ENCODE data around the gene SHOC2. TPM values are rescaled to one million over a fixed set of nuclear protein-coding genes. Genes with fewer than 3 reads are reported as not detected.

SHOC2 gene
- total RNA-seq (2014; rRNA removed; shearing (Covaris generic); ENCODE audit: low replicate concordance): 10.4 and 30.8 TPM in 2 replicates

- Histone ChIP-seq H4K20me1 (ENCODE audit: insufficient read depth, low read depth, low read length) (peaks cover 32% of the 10 kb centered on the region), H3K36me3 (ENCODE audit: insufficient read depth, low read length) (no peaks in the 10 kb centered on the region), H3K9me3 (ENCODE audit: low read length) (no peaks in the 10 kb centered on the region), H3K27me3 (ENCODE audit: low read length) (no peaks in the 10 kb centered on the region), H3K79me2 (ENCODE audit: low read length) (peaks cover 26% of the 10 kb centered on the region), H3K4me1 (ENCODE audit: low read length) (peaks cover 32% of the 10 kb centered on the region), H3K27ac (ENCODE audit: low read length) (peak within 1 kb of the TSS; percentile 94), H3K4me2 (ENCODE audit: low read depth, low read length, poor library complexity, severe bottlenecking) (peak within 1 kb of the TSS; percentile 93), H3K4me3 (ENCODE audit: low read length) (peak within 1 kb of the TSS; percentile 90), H2AFZ (ENCODE audit: low read length) (peak within 1 kb of the TSS; percentile 86), H3K9me2 (replicated peaks; ENCODE audit: insufficient read depth, low read length) (no peaks in the 10 kb centered on the region), H3K9ac (ENCODE audit: low read length) (peak within 1 kb of the TSS; percentile 92)
- DNase-seq: peak; percentile 100
Measured at GRCh38 chr10:110919349-110919931, at the start of gene SHOC2. Gene SHOC2, plus strand, starts transcription at chr10:110919604. Its CDS starts 44,755 bp downstream, at chr10:110964359.

- no peaks in the 10 kb centered on the region for H4K20me1 ChIP-seq (ENCODE audit: insufficient read depth, low read depth, low read length)
- H2AFZ ChIP-seq (ENCODE audit: low read length): peak overlapping the region; percentile 50; the same call in 1 of the 2 replicates
- peak overlapping the region; percentile 86; the same call in 1 of the 2 replicates for H3K27ac ChIP-seq (ENCODE audit: low read length)
- H3K4me2 ChIP-seq (ENCODE audit: low read depth, low read length, poor library complexity, severe bottlenecking): peak overlapping the region; percentile 95
- H3K9ac ChIP-seq (ENCODE audit: low read length): peak overlapping the region; percentile 83
- H3K36me3 ChIP-seq (ENCODE audit: insufficient read depth, low read length): 0 out of 2 replicates have a peak, but pooled peaks cover 2% of the 10 kb centered on the region
- peaks cover 75% of the 10 kb centered on the region for H3K4me1 ChIP-seq (ENCODE audit: low read length)
- peak overlapping the region; percentile 67 for H3K4me3 ChIP-seq (ENCODE audit: low read length)
- peaks cover 30% of the 10 kb centered on the region for H3K79me2 ChIP-seq (ENCODE audit: low read length)
- H3K9me3 ChIP-seq (ENCODE audit: low read length): no peaks in the 10 kb centered on the region
- no peaks in the 10 kb centered on the region for H3K27me3 ChIP-seq (ENCODE audit: low read length)
- no peak for DNase-seq
- no peaks in the 10 kb centered on the region for H3K9me2 ChIP-seq (replicated peaks; ENCODE audit: insufficient read depth, low read length)
Measured at GRCh38 chr10:110870823-110871297, 48.5 kb upstream of the SHOC2 start.

GRCh38 chr10:110871298-110872084 lies 47.9 kb upstream of the SHOC2 start, which contains the start of gene PDCD4:
Gene PDCD4, plus strand, starts transcription at chr10:110871928. Its CDS starts 4,100 bp downstream, at chr10:110876028.
- no peaks in the 10 kb centered on the region for H4K20me1 ChIP-seq (ENCODE audit: insufficient read depth, low read depth, low read length)
- peak within 1 kb of the TSS; percentile 86 for H3K27ac ChIP-seq (ENCODE audit: low read length)
- H3K79me2 ChIP-seq (ENCODE audit: low read length): peaks cover 37% of the 10 kb centered on the region
- H2AFZ ChIP-seq (ENCODE audit: low read length): peak within 1 kb of the TSS; percentile 56
- H3K4me1 ChIP-seq (ENCODE audit: low read length): peaks cover 68% of the 10 kb centered on the region
- peak within 1 kb of the TSS; percentile 95 for H3K4me2 ChIP-seq (ENCODE audit: low read depth, low read length, poor library complexity, severe bottlenecking)
- H3K27me3 ChIP-seq (ENCODE audit: low read length): no peaks in the 10 kb centered on the region
- peak within 1 kb of the TSS; percentile 67 for H3K4me3 ChIP-seq (ENCODE audit: low read length)
- DNase-seq: peak; percentile 97
- H3K9me2 ChIP-seq (replicated peaks; ENCODE audit: insufficient read depth, low read length): no peaks in the 10 kb centered on the region
- no peaks in the 10 kb centered on the region for H3K9me3 ChIP-seq (ENCODE audit: low read length)
- peak within 1 kb of the TSS; percentile 83 for H3K9ac ChIP-seq (ENCODE audit: low read length)
- peaks cover 6% of the 10 kb centered on the region; the same call in 1 of the 2 replicates for H3K36me3 ChIP-seq (ENCODE audit: insufficient read depth, low read length)

- peak overlapping the region; percentile 83 for H3K9ac ChIP-seq (ENCODE audit: low read length)
- H3K27ac ChIP-seq (ENCODE audit: low read length): peak overlapping the region; percentile 86
- no peaks in the 10 kb centered on the region for H3K27me3 ChIP-seq (ENCODE audit: low read length)
- H2AFZ ChIP-seq (ENCODE audit: low read length): peak overlapping the region; percentile 56; the same call in 1 of the 2 replicates
- H3K9me2 ChIP-seq (replicated peaks; ENCODE audit: insufficient read depth, low read length): no peaks in the 10 kb centered on the region
- peaks cover 6% of the 10 kb centered on the region; the same call in 1 of the 2 replicates for H3K36me3 ChIP-seq (ENCODE audit: insufficient read depth, low read length)
- DNase-seq: peak; percentile 91
- H3K4me3 ChIP-seq (ENCODE audit: low read length): peak overlapping the region; percentile 67
- no peaks in the 10 kb centered on the region for H4K20me1 ChIP-seq (ENCODE audit: insufficient read depth, low read depth, low read length)
- H3K4me1 ChIP-seq (ENCODE audit: low read length): peaks cover 59% of the 10 kb centered on the region
- H3K4me2 ChIP-seq (ENCODE audit: low read depth, low read length, poor library complexity, severe bottlenecking): peak overlapping the region; percentile 95
- no peaks in the 10 kb centered on the region for H3K9me3 ChIP-seq (ENCODE audit: low read length)
- peaks cover 37% of the 10 kb centered on the region for H3K79me2 ChIP-seq (ENCODE audit: low read length)
Measured at GRCh38 chr10:110872145-110872983, 47.0 kb upstream of the SHOC2 start.

GRCh38 chr10:110872984-110873923 lies 46.1 kb upstream of the SHOC2 start:
- peaks cover 42% of the 10 kb centered on the region for H3K79me2 ChIP-seq (ENCODE audit: low read length)
- H2AFZ ChIP-seq (ENCODE audit: low read length): 0 out of 2 replicates have a peak overlapping the region, but pooled peaks have one; percentile 4
- peaks cover 51% of the 10 kb centered on the region for H3K4me1 ChIP-seq (ENCODE audit: low read length)
- H3K27ac ChIP-seq (ENCODE audit: low read length): peak overlapping the region; percentile 86
- peak overlapping the region; percentile 95 for H3K4me2 ChIP-seq (ENCODE audit: low read depth, low read length, poor library complexity, severe bottlenecking)
- H3K9me2 ChIP-seq (replicated peaks; ENCODE audit: insufficient read depth, low read length): no peaks in the 10 kb centered on the region
- peak overlapping the region; percentile 83 for H3K9ac ChIP-seq (ENCODE audit: low read length)
- peak overlapping the region; percentile 67 for H3K4me3 ChIP-seq (ENCODE audit: low read length)
- no peaks in the 10 kb centered on the region for H3K27me3 ChIP-seq (ENCODE audit: low read length)
- peak; percentile 53 for DNase-seq
- peaks cover 6% of the 10 kb centered on the region; the same call in 1 of the 2 replicates for H3K36me3 ChIP-seq (ENCODE audit: insufficient read depth, low read length)
- H4K20me1 ChIP-seq (ENCODE audit: insufficient read depth, low read depth, low read length): no peaks in the 10 kb centered on the region
- no peaks in the 10 kb centered on the region for H3K9me3 ChIP-seq (ENCODE audit: low read length)

- Histone ChIP-seq H3K4me2 (ENCODE audit: low read depth, low read length, poor library complexity, severe bottlenecking) (peak overlapping the region; percentile 95), H3K27ac (ENCODE audit: low read length) (peak overlapping the region; percentile 86; the same call in 1 of the 2 replicates), H3K9me2 (replicated peaks; ENCODE audit: insufficient read depth, low read length) (no peaks in the 10 kb centered on the region), H4K20me1 (ENCODE audit: insufficient read depth, low read depth, low read length) (no peaks in the 10 kb centered on the region), H3K36me3 (ENCODE audit: insufficient read depth, low read length) (peaks cover 9% of the 10 kb centered on the region; the same call in 1 of the 2 replicates), H3K79me2 (ENCODE audit: low read length) (peaks cover 42% of the 10 kb centered on the region), H3K9me3 (ENCODE audit: low read length) (no peaks in the 10 kb centered on the region), H2AFZ (ENCODE audit: low read length) (no peak overlapping the region), H3K4me1 (ENCODE audit: low read length) (peaks cover 44% of the 10 kb centered on the region), H3K9ac (ENCODE audit: low read length) (peak overlapping the region; percentile 83), H3K27me3 (ENCODE audit: low read length) (no peaks in the 10 kb centered on the region), H3K4me3 (ENCODE audit: low read length) (peak overlapping the region; percentile 67)
- DNase-seq: no peak
Measured at GRCh38 chr10:110873951-110874350, 45.5 kb upstream of the SHOC2 start.

GRCh38 chr10:110876000-110876399 lies 43.4 kb upstream of the SHOC2 start:
- H2AFZ ChIP-seq (ENCODE audit: low read length): no peak overlapping the region
- H3K9ac ChIP-seq (ENCODE audit: low read length): no peak overlapping the region
- H3K9me2 ChIP-seq (replicated peaks; ENCODE audit: insufficient read depth, low read length): no peaks in the 10 kb centered on the region
- H3K9me3 ChIP-seq (ENCODE audit: low read length): no peaks in the 10 kb centered on the region
- H3K79me2 ChIP-seq (ENCODE audit: low read length): peaks cover 42% of the 10 kb centered on the region
- H3K27ac ChIP-seq (ENCODE audit: low read length): no peak overlapping the region
- H3K27me3 ChIP-seq (ENCODE audit: low read length): no peaks in the 10 kb centered on the region
- H3K4me1 ChIP-seq (ENCODE audit: low read length): peaks cover 36% of the 10 kb centered on the region
- H4K20me1 ChIP-seq (ENCODE audit: insufficient read depth, low read depth, low read length): no peaks in the 10 kb centered on the region
- H3K4me2 ChIP-seq (ENCODE audit: low read depth, low read length, poor library complexity, severe bottlenecking): no peak overlapping the region
- H3K36me3 ChIP-seq (ENCODE audit: insufficient read depth, low read length): peaks cover 9% of the 10 kb centered on the region; the same call in 1 of the 2 replicates
- DNase-seq: no peak
- no peak overlapping the region for H3K4me3 ChIP-seq (ENCODE audit: low read length)

Measured in Karpas-422 (cell line).